Spleen (tissue), 11 donors: ENCODE results near the gene YPEL4. TPM values are rescaled to one million over a fixed set of nuclear protein-coding genes. Genes with fewer than 3 reads are reported as not detected.

Experiments used
- DNase-seq: peaks from one replicate; pipeline ENCODE4 v3.0.0-alpha.2; 2020
- H3K27ac ChIP-seq, 8 donors: fragments of 200-600 bp; sonication (generic) in 7 of 8; 1 replicate in 4 of 8; 2 replicates in 4 of 8; pipeline versions ENCODE4 v1.5.0 to v1.8.0; 2016 to 2021; ENCODE audit warnings: inconsistent platforms in 4 of 8, mild to moderate bottlenecking in 4 of 8, moderate library complexity in 1 of 8
- H3K27me3 ChIP-seq, 7 donors: fragments of 200-600 bp; sonication (generic) in 6 of 7; replicated peaks in 1 of 7; 1 replicate in 4 of 7; 2 replicates in 3 of 7; pipeline versions ENCODE4 v1.5.0 to v1.8.0; 2016 to 2021; ENCODE audit warnings: inconsistent platforms in 3 of 7, mild to moderate bottlenecking in 1 of 7
- H3K36me3 ChIP-seq, 6 donors: fragments of 200-600 bp; sonication (generic) in 5 of 6; 1 replicate in 4 of 6; 2 replicates in 2 of 6; pipeline versions ENCODE4 v1.5.0 to v1.8.0; 2016 to 2021; ENCODE audit warnings: inconsistent platforms in 2 of 6
- H3K4me1 ChIP-seq, 6 donors: fragments of 200-600 bp; sonication (generic) in 5 of 6; 1 replicate in 3 of 6; 2 replicates in 3 of 6; pipeline versions ENCODE4 v1.5.0 to v1.8.0; 2016 to 2021; ENCODE audit warnings: inconsistent platforms in 3 of 6
- H3K4me3 ChIP-seq, 8 donors: fragments of 200-600 bp; sonication (generic) in 7 of 8; 1 replicate in 4 of 8; 2 replicates in 4 of 8; pipeline versions ENCODE4 v1.5.0 to v1.8.0; 2016 to 2021; ENCODE audit warnings: inconsistent platforms in 4 of 8, mild to moderate bottlenecking in 4 of 8, moderate library complexity in 2 of 8
- H3K9me3 ChIP-seq, 8 donors: fragments of 200-600 bp; sonication (generic) in 7 of 8; 1 replicate in 4 of 8; 2 replicates in 4 of 8; pipeline versions ENCODE4 v1.5.0 to v1.8.0; 2016 to 2021; ENCODE audit warnings: inconsistent platforms in 4 of 8
- POLR2A ChIP-seq, 3 donors: fragments of 450-650 bp; IDR thresholded peaks; one replicate each; pipeline ENCODE4 v1.5.1; 2017; ENCODE audit warnings: antibody characterized with exemption in 3 of 3, mild to moderate bottlenecking in 1 of 3
- POLR2AphosphoS5 ChIP-seq, 3 donors: sonication (generic); formaldehyde crosslinking; IDR thresholded peaks; one replicate each; pipeline ENCODE4 v1.5.1; 2017; ENCODE audit warnings: antibody characterized with exemption in 3 of 3
- WGBS, 5 donors: extraction: QIAGEN DNeasy Blood & Tissue Kit in 3 of 5; methylation state at CpG; one replicate each; pipeline versions ENCODE4 v1.1.5 to v1.1.7; 2013 to 2018; 5-methylcytosine and 5-hydroxymethylcytosine counted together
- intact Hi-C: fragments of 100-400 bp; cut with DNase I; formaldehyde crosslinking; loops from one replicate; pipeline ENCODE4 v1.15.0; 2023; ENCODE audit warnings: low total_unique reads
- polyA plus RNA-seq, 3 donors: library from polyadenylated mRNA; stranded (reverse); fragments of 200-250 nt; gene quantifications; one replicate each; pipeline ENCODE4 v1.2.1, GENCODE V29; 2013
- total RNA-seq, 7 donors: library from RNA; depleted of rRNA in 3 of 7; stranded (reverse); fragments of >200 nt in 3 of 7; fragmentation: NEBNext Ultra II Directional in 4 of 7; extraction: Animal tissue kit (Norgen Biotek cat#: 25700) in 4 of 7; gene quantifications; one replicate each; pipeline versions ENCODE4 v1.1.0 to v1.2.1, GENCODE V29; 2016 to 2021
- TF ChIP-seq, protein P1 (sequence below), 11 experiments: fragments of 200-600 bp in 7 of 11; fragments of 450-650 bp in 4 of 11; sonication (generic) in 4 of 11; IDR thresholded peaks in 8 of 11; conservative IDR thresholded peaks in 3 of 11; 1 replicate in 7 of 11; 2 replicates in 4 of 11; pipeline versions ENCODE4 v1.4.0 to v1.8.0; 2016 to 2021; ENCODE audit warnings: antibody characterized with exemption in 11 of 11, inconsistent platforms in 4 of 11, mild to moderate bottlenecking in 1 of 11
- donor health status: healthy with polysubstance abuse.
- donor health status: DM: no; HTN: no; CAD: no; lungs with moderate emphysema.
- donor health status: DM: no; HTN: no; CAD: no.
- donor health status: Bipolar disorder and iron deficiency.
- donor health status: healthy.
- donor health status: DM: no; HTN: no; CAD: no.
- donor health status: DM: yes; HTN: yes; CAD: no.

Gene YPEL4
- total and polyA plus RNA-seq, 10 donors = 0.63 to 8.3 (median 1.9) TPM

DNA sequence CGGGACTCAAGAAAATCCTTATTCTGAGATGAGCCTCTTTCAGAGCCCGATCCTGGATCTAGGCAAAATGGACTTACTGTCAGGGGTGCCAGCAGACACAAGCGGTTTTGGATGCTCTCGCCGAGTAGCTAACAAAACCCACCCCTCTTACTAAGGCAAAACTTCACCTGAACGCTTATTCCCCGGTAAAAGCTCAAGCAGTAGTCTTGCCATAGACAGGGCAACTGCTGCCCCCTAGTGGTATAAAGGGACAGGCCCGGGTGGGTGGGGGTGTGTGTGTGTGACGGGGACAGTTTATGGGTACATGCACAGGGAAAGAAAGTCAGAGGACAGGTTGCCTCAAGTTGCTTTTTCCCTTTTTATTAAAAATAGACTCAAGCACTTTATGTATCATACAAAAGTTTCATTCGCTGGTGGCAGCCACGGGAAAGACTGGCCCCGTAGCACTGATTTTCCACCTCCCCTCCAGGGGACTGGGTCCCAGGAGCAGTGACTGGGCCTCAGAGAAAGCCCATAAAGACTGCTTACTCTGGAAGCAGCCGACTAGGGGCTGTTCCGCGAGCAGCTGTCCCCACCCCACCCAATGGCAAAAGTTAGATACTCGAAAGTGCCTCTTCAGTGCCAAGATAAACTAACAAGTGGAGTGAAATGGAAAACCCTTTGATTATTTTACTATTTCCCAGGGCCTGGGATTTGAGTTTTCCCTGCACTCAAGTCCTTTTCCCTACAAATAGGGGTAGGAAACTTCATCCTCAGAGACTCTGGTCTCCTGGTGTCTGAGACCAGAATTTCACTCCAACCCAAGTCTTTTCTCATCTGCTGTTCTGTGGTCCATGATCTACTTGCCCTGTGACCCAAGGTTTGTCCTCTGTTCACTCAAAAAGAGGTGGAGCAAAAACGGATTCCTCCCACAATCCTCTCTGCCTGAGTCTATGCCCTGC is 4.7 kb downstream of the YPEL4 start:
- Histone ChIP-seq H3K27ac (peak overlapping the region in 5 of 8 donors; percentile 20 to 57 (median 40)), H3K36me3 (no peaks in the 10 kb centered on the region), H3K4me3 (no peak overlapping the region), H3K9me3 (no peaks in the 10 kb centered on the region), H3K27me3 (peaks cover 0 to 61% (median 31%) of the 10 kb centered on the region in 7 donors), H3K4me1 (peaks cover 19 to 78% (median 55%) of the 10 kb centered on the region in 6 donors)
- TF ChIP-seq POLR2AphosphoS5 (IDR thresholded peaks at IDR 0.05) = no peak
- TF ChIP-seq, protein P1, sequence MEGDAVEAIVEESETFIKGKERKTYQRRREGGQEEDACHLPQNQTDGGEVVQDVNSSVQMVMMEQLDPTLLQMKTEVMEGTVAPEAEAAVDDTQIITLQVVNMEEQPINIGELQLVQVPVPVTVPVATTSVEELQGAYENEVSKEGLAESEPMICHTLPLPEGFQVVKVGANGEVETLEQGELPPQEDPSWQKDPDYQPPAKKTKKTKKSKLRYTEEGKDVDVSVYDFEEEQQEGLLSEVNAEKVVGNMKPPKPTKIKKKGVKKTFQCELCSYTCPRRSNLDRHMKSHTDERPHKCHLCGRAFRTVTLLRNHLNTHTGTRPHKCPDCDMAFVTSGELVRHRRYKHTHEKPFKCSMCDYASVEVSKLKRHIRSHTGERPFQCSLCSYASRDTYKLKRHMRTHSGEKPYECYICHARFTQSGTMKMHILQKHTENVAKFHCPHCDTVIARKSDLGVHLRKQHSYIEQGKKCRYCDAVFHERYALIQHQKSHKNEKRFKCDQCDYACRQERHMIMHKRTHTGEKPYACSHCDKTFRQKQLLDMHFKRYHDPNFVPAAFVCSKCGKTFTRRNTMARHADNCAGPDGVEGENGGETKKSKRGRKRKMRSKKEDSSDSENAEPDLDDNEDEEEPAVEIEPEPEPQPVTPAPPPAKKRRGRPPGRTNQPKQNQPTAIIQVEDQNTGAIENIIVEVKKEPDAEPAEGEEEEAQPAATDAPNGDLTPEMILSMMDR (IDR thresholded peaks at IDR 0.05 in 8 of 11, conservative IDR thresholded peaks at IDR 0.05 in 3 of 11) = peak; percentile 49 to 93 (median 83)
- no peak for TF ChIP-seq POLR2A (IDR thresholded peaks at IDR 0.05)
- DNase-seq = peak; percentile 92
- intact Hi-C loops = loop anchor here (5.0 to 10.0 kb wide), 3 partner anchors 73 to 300 kb away; no protein-coding TSS in a partner anchor
- WGBS, 5 donors = 13 to 20% (median 18%) methylated on average over 17 of the region's 17 CpGs

DNA sequence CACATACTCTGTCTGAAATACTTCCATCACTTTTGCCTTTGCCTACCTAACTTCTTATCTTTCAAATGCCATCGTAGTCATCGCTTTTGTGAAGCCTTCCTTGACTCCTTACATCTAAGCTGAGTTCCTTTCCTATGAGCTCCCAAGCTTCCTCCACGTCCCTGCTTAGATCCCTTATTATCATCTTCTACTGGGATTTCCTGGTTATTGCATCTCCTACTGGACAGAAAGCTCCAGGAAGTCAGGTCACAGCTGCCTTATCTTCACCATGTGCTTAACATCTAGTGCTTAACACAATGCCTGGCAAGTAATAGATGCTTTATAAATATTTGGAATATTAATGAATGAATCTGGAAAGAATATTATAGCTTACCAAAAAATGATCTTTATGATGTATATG is 5.9 kb downstream of the YPEL4 start:
- H3K27ac ChIP-seq = no peak overlapping the region
- H3K9me3 ChIP-seq = no peaks in the 10 kb centered on the region
- H3K4me1 ChIP-seq = peaks cover 16 to 77% (median 59%) of the 10 kb centered on the region in 6 donors
- WGBS, 5 donors = 74 to 83% (median 76%) methylated on average over 3 of the region's 3 CpGs
- DNase-seq = no peak
- intact Hi-C loops = loop anchor here (5.0 to 10.0 kb wide), 3 partner anchors 72 to 299 kb away; no protein-coding TSS in a partner anchor
- H3K36me3 ChIP-seq = no peaks in the 10 kb centered on the region
- H3K4me3 ChIP-seq = no peak overlapping the region
- peaks cover 0 to 61% (median 24%) of the 10 kb centered on the region in 7 donors for H3K27me3 ChIP-seq
- TF ChIP-seq POLR2A (IDR thresholded peaks at IDR 0.05) (no peak), POLR2AphosphoS5 (IDR thresholded peaks at IDR 0.05) (no peak)
- TF ChIP-seq, protein P1 (IDR thresholded peaks at IDR 0.05 in 8 of 11, conservative IDR thresholded peaks at IDR 0.05 in 3 of 11) = no peak

DNA sequence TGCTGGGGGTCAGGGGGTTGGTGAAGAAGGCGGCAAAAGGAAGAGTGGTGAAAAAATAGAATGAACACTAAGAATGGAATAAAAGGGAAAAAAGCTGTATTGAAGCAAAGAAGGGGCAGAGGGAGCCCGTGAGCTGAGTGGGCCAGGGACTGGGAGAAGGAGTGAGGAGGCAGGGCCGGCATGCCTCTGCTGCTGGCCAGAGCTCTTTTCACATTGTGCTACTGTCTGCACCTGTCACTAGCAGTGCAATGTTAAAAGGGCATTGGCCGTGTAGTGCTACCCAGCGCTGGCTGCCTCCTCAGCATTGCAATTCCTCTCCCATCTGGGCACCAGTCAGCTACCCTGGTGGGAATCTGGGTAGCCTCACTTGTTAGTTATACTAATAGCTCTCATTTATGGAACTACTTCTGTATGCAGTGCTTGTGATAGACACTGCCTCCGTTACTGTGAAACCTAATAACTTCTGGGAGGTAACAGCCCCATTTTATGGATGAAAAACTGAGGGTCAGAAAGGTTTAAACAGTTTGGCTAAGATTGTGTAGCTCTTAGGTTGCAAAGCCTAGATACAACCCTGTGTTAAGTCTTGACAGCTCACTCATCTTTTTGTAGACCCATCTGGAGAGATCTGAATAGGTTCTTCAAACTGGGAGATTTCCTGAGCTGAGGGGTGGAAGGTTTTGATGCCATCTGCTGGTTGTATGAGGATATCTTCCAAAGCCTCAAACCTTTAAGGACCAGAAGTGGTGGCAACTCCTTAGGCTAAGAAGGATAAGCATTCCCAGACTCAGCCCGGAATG is 8.5 kb downstream of the YPEL4 start:
- H3K27ac ChIP-seq = peak overlapping the region in 2 of 8 donors; percentile 80 to 86
- TF ChIP-seq POLR2A (IDR thresholded peaks at IDR 0.05) (no peak), POLR2AphosphoS5 (IDR thresholded peaks at IDR 0.05) (no peak)
- TF ChIP-seq, protein P1 (IDR thresholded peaks at IDR 0.05 in 8 of 11, conservative IDR thresholded peaks at IDR 0.05 in 3 of 11) = peak in 9 of 11 experiments; percentile 10 to 62 (median 45)
- no peak overlapping the region for H3K4me3 ChIP-seq
- no peak for DNase-seq
- H3K9me3 ChIP-seq = no peaks in the 10 kb centered on the region
- peaks cover 16 to 67% (median 51%) of the 10 kb centered on the region in 6 donors for H3K4me1 ChIP-seq
- intact Hi-C loops = loop anchor here (5.0 to 10.0 kb wide), 3 partner anchors 69 to 296 kb away; no protein-coding TSS in a partner anchor
- H3K27me3 ChIP-seq = peaks cover 0 to 61% (median 18%) of the 10 kb centered on the region in 7 donors
- no peaks in the 10 kb centered on the region for H3K36me3 ChIP-seq
- 52 to 62% (median 59%) methylated on average over 7 of the region's 7 CpGs for WGBS, 5 donors
